Astrocyte of the cerebellum (primary cell): Measurements from ENCODE around the gene SLCO3A1.

Experiments
- DNase-seq: peaks from one replicate; pipeline ENCODE4 v3.0.0-alpha.2; 2011; ENCODE audit warnings: low read depth
- H3K4me3 ChIP-seq: 2 replicates; pipeline ENCODE4 v1.5.1; 2011; ENCODE audit warnings: mild to moderate bottlenecking, low read depth, low read length, moderate library complexity
- in situ Hi-C: cut with HindIII; loops from 2 replicates; pipeline ENCODE4 v1.10.0; 2017; ENCODE audit warnings: low sequenced_read_pairs
- TF ChIP-seq, protein P1 (sequence below): IDR thresholded peaks from 2 replicates; pipeline ENCODE4 v1.5.1; 2012; ENCODE audit warnings: low read length, low read depth, moderate library complexity, mild to moderate bottlenecking; ENCODE audit errors: missing control alignments

SLCO3A1 gene

DNA sequence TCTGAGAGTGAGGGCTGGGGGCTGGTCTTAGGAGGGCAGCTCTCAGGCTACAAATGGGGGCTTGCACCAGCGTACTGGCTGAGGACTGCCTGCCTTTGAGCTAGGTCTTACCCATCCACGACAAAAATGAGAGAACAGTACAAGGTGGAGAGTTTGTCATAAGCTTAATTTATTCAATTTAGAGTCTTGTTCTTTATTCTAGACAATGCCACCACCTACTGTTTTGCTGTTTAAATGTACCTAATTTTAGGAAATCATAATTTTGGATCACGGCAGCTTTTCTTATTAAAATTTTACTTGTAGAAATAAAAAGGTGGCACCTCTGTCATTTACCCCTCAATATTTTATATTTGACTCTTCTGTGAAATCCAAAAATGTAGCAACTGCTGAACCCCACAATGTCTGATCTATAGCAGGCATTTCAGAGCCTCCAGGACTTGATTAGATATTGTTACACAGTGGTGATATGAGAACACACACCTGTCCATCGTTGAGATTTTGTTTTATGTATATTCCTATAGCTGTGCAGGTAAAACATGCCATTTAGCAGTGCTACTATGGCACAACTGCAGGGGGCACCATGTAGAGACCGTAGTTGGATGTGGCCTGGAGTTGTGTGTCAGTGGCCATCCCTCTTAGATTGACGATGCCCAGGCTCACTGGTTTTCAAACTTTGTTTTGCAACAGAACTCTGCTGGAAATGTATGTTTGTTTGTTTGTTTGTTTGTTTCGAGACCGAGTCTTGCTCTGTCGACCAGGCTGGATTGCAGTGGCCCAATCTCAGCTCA, 88.6 kb downstream of the SLCO3A1 start:
- H3K4me3 ChIP-seq = no peak overlapping the region
- in situ Hi-C loops = no loop called here
- TF ChIP-seq, protein P1, sequence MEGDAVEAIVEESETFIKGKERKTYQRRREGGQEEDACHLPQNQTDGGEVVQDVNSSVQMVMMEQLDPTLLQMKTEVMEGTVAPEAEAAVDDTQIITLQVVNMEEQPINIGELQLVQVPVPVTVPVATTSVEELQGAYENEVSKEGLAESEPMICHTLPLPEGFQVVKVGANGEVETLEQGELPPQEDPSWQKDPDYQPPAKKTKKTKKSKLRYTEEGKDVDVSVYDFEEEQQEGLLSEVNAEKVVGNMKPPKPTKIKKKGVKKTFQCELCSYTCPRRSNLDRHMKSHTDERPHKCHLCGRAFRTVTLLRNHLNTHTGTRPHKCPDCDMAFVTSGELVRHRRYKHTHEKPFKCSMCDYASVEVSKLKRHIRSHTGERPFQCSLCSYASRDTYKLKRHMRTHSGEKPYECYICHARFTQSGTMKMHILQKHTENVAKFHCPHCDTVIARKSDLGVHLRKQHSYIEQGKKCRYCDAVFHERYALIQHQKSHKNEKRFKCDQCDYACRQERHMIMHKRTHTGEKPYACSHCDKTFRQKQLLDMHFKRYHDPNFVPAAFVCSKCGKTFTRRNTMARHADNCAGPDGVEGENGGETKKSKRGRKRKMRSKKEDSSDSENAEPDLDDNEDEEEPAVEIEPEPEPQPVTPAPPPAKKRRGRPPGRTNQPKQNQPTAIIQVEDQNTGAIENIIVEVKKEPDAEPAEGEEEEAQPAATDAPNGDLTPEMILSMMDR = no peak
- DNase-seq = no peak

DNA sequence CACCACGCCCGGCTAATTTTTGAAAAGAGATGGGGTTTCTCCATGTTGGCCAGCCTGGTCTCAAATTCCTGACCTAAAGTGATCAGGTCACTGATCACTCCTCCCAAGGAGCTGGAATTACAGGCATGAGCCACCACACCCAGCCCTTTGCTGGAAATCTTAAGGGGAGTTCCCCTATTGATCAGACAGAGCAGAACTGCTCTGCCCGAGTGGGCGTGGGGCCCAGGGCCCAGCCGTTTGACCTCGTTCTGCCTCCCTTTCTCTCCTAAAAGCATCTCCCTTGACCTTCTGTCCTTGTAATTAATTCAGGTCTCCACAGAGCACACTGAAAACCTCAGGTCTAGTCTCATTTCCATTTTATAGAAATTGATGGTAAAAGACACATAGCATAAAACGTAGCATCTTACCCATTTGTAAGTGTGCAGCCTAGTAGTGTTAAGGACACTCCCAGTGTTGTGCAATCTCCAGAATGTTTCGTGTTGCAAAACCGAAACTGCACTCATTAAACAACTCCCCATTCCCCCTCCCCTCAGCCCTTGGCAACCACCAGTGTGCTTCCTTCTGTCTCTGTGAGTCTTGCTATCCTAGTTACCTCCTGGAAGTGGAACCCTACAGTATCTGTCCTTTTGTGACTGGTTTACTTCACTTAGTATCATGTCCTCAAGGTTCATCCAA, 89.3 kb downstream of the SLCO3A1 start:
- peak; percentile 68 for DNase-seq
- TF ChIP-seq, protein P1 = no peak
- H3K4me3 ChIP-seq = no peak overlapping the region
- in situ Hi-C loops = no loop called here

DNA sequence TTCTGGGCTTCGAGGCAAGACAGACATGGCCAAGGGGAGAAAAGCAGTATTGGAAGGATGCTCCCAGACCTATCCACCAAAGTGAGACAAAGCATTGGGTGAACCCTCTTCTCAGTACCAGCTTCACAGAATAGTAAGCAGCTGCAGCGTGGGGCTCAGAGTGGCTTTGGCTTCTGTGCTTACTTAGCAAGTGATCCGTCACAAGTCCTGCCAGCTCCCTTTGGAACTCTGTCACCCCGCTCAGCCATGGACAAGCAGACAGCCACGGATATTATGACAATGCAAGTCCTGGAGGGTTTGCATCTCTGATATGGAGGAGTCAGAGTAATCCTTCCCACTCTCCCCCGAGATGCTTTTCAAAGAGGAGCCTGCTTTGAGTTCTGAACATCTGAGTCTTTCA, 90.8 kb downstream of the SLCO3A1 start:
- TF ChIP-seq, protein P1 = no peak
- DNase-seq = no peak
- in situ Hi-C loops = no loop called here
- H3K4me3 ChIP-seq = no peak overlapping the region

DNA sequence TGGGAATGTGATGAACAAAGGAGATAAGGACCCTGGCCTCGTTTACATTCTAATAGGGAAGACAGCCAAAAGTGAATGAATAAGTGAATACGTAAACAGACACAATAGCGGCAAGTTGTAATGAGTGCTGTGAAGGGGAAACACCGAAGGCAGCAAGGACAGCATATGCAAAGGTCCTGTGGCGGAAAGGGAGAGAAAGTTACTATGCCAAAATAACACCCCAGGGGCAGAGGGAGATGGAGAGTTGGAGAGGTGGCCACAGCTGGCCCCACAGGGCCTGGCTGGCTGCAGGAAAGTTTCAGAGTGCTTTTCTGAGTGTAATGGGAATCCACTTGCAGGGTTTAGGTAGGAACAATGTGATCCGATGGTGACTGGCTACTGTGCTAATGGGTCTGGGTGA, 91.9 kb downstream of the SLCO3A1 start:
- TF ChIP-seq, protein P1 = no peak
- no peak for DNase-seq
- no peak overlapping the region for H3K4me3 ChIP-seq
- in situ Hi-C loops = no loop called here

DNA sequence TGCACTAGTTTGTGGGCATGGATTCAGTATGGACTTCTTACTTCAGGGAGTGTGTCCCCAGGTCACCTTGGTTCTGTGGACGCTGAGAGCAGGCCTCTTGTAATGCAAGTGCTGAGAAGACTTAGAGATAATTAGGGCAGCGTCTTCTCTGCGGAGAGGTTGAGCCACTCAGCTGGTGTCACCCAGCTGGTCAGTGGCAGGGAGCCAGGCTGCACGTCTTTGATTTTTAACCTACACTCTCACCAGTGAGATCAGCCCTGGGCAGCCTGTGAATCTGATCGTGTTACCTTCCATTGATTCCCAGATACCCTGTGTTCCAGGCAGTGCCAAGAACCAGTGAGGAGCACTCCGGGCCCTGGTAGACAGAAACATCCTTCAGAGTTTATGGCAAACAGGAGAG, 92.6 kb downstream of the SLCO3A1 start:
- DNase-seq = no peak
- H3K4me3 ChIP-seq = no peak overlapping the region
- in situ Hi-C loops = no loop called here
- TF ChIP-seq, protein P1 = no peak

DNA sequence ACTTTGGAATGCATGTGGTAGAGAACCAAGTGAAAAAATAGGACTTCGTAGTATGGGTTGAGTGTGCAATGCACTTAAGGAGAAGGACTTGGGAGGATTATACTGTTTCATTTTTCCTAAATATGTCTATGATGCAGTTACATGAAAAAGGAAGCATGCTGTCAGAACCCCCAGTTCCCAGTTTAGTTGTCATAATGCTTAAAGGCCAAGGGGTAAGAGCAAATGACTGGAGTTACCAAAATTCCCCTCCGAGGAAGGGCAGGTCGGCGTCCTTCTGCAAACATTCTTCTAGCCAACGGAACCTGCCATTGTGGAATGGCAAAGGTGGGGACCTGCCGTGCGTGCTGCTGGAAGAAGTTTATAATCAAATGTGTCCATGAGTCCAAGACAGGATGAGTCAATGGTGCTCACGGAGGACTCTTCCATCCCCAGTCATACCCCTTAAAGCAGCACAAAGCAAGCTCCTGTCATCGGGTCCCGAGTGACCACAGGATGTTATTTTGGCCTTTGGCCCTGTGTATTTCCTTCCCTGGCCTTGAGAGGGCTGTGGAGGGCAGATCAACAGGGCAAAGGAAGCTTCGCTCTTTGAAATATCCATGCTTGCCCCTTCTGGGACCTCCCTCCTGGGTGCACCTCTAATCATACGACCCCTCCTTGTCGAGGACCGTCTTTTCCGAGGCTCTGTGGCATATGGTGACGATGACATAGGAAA, 93.2 kb downstream of the SLCO3A1 start:
- in situ Hi-C loops = no loop called here
- DNase-seq = no peak
- TF ChIP-seq, protein P1 = no peak
- H3K4me3 ChIP-seq = no peak overlapping the region
